HepG2 (cell line): ENCODE data around the gene SH3BP5. TPM values are rescaled to one million over a fixed set of nuclear protein-coding genes. Genes with fewer than 3 reads are reported as not detected.

Experiments used
- CSRNP1 ChIP-seq: sonication (generic); formaldehyde crosslinking; IDR thresholded peaks from 2 replicates; pipeline ENCODE4 v1.8.1; 2023; ENCODE audit warnings: mild to moderate bottlenecking, missing genetic modification reagents
- KAT2B ChIP-seq: fragments of 150-350 bp; IDR thresholded peaks from 2 replicates; pipeline ENCODE4 v1.6.1; 2014; ENCODE audit warnings: low read depth, low read length, borderline replicate concordance
- KLF13 ChIP-seq: sonication (generic); formaldehyde crosslinking; IDR thresholded peaks from 2 replicates; pipeline ENCODE4 v1.4.0; 2020; ENCODE audit warnings: mild to moderate bottlenecking, missing genetic modification reagents
- RERE ChIP-seq: IDR thresholded peaks from 2 replicates; pipeline ENCODE4 v1.6.1; 2016; ENCODE audit warnings: low read depth, missing genetic modification reagents, missing compliant biosample characterization
- ZNF235 ChIP-seq: sonication (generic); formaldehyde crosslinking; IDR thresholded peaks from 2 replicates; pipeline ENCODE4 v1.8.1; 2023; ENCODE audit warnings: mild to moderate bottlenecking, missing genetic modification reagents, borderline replicate concordance
- ZNF24 ChIP-seq: fragments of 450-650 bp; IDR thresholded peaks from 2 replicates; pipeline ENCODE4 v1.6.1; 2017; ENCODE audit warnings: antibody characterized with exemption, mild to moderate bottlenecking
- ZNF761 ChIP-seq: sonication (generic); formaldehyde crosslinking; conservative IDR thresholded peaks from 2 replicates; pipeline ENCODE4 v1.4.0; 2020; ENCODE audit warnings: mild to moderate bottlenecking, missing genetic modification reagents
- ZNF773 ChIP-seq: sonication (generic); formaldehyde crosslinking; IDR thresholded peaks from 2 replicates; pipeline ENCODE4 v1.4.0; 2020; ENCODE audit warnings: missing genetic modification reagents, borderline replicate concordance
- ZZZ3 ChIP-seq: sonication (generic); formaldehyde crosslinking; IDR thresholded peaks from 2 replicates; pipeline ENCODE4 v1.4.0; 2020; ENCODE audit warnings: missing genetic modification reagents, mild to moderate bottlenecking, borderline replicate concordance
- polyA plus RNA-seq, 8 experiments: library from polyadenylated mRNA; depleted of rRNA in 3 of 8; stranded (reverse) in 7 of 8; unstranded in 1 of 8; fragments of >200 nt; fragmentation: Illumina TruSeq in 4 of 8; extraction: Trizol in 4 of 8; gene quantifications; 2 replicates each; pipeline versions ENCODE4 v1.2.1 to v1.2.3, GENCODE V29; 2011 to 2016; ENCODE audit warnings: low read depth in 4 of 8, missing spikeins in 1 of 8, mixed read lengths in 1 of 8; ENCODE audit not compliant: insufficient read depth in 1 of 8
- total RNA-seq, 5 experiments: library from RNA; depleted of rRNA; stranded (reverse); fragments of >200 nt; fragmentation: Illumina TruSeq; extraction: Trizol; gene quantifications; 2 replicates each; pipeline ENCODE4 v1.2.3, GENCODE V29; 2016; ENCODE audit warnings: low read depth in 1 of 5

The SH3BP5 gene
- total and polyA plus RNA-seq, 2 of the 13 experiments (the other 11 are each of a cell fraction or from before 2014, with no cell fraction given) = 0.09 to 0.16 TPM

GRCh38 chr3:15355086-15355485 is 22.7 kb upstream of the SH3BP5 start (continued):
- TF ChIP-seq ZNF761 (CRISPR knock-in tag) = no peak
- no peak for TF ChIP-seq ZZZ3 (CRISPR knock-in tag)
- TF ChIP-seq KAT2B = no peak
- no peak for TF ChIP-seq CSRNP1 (CRISPR knock-in tag)
- TF ChIP-seq ZNF235 (CRISPR knock-in tag) = no peak
- no peak for TF ChIP-seq ZNF24
- no peak for TF ChIP-seq ZNF773
- TF ChIP-seq KLF13 (CRISPR knock-in tag) = no peak
- TF ChIP-seq RERE (CRISPR knock-in tag) = no peak
